HG03521 (cell line): ENCODE data around the gene RETSAT.
A peak's percentile ranks its signal among the peaks of the same experiment; 100 is the strongest.
"Not testable (repeated sequence)": the region's sequence is repeated elsewhere in the genome, so short reads cannot be mapped to it uniquely, and the experiment has no call there.

Experiments used
- ATAC-seq: cut with Tn5 transposase; IDR thresholded peaks from one replicate; pipeline ENCODE4 v1.9.1; 2021; ENCODE audit warnings: mild to moderate bottlenecking, moderate library complexity; ENCODE audit not compliant: unreplicated experiment

The RETSAT gene

DNA sequence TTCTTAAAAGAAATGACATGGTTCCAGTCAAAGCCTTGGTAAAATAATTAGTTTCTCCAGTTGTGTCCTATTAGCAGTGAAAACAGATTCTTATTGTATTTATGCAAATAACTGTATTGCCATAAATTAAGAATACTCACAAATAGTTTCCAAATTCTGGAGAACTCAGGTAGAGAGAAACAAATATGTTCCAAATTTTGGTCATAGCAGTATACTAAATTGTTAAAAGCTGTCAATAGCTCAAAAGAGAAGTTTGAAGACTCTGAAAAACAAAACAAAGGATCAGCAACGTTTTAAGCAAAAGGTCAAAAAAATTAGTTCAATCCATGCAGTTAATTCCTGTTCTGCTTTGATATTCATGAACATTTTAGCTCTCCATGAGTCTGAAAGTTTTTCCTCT is 25.7 kb upstream of the RETSAT start:
- no peak for ATAC-seq

DNA sequence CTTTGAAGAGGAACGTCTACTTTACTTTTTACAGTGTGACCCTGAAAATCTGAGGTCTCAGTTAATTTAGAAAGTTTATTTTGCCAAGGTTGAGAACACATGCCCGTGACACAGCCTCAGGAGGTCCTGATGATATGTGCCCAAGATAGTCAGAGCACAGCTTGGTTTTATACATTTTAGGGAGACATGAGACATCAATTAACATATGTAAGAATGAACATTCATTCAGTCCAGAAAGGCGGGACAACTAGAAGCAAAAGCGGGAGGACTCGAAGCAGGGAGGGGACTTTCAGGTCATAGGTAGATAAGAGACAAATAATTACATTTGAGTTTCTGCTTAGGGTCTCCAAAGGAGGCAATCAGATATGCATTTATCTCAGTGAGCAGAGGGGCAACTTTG is 23.9 kb upstream of the RETSAT start:
- no peak for ATAC-seq

DNA sequence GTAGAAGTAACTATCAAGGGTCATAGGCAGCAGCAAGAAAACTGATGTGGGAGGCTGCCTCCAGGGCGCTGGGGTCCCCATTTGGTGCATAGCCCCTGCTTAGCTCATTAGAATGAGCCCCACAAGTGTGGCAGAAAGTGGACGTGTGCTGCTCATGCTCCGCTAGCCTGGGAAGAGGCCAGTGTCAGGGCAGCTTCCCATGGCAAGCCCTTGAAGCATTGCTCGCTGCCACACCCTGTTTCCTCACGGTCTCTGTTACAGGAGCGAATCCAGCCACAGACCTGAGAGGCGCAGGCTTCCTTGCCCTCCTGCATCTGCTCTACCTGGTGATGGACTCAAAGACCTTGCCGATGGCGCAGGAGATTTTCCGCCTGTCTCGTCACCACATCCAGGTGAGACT is 22.8 kb upstream of the RETSAT start:
- no peak for ATAC-seq

DNA sequence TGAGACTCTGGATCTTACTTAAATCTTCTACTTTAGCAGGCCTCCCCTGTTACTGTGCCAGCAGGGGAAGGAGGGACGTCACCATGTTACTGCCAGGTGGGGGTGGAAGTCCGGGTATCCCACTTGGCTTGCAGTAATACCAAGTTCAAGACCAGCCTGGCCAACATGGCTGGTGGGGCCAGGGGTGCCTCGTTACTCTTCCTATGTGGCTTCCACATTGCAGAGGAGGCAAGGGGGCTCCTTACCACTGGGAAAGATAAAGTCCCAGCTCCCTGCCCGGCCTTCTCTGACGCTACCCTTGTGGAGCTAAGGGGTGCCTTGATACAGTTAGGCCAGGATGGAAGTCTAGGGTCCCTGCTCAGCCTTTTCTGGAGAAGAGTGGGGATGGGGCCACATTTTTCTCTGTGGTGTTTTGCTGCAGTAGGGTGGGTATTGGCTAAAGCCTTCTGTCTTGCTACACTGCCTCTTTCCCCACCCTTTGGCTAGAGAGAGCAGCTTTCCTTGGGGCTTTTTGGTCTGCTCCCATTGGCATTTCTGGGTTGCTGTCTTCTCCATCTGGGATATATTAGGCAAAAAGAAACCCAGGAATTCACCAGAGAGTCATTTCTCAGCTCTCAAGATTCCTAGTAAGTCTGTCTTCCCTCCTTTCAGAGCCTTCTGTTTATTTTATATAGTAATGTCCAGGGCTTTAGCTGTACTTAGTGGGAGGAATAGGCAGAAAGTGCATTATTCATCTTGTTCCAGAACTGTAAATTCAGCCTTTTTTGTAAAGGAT is 22.1 kb upstream of the RETSAT start:
- ATAC-seq, result no peak

DNA sequence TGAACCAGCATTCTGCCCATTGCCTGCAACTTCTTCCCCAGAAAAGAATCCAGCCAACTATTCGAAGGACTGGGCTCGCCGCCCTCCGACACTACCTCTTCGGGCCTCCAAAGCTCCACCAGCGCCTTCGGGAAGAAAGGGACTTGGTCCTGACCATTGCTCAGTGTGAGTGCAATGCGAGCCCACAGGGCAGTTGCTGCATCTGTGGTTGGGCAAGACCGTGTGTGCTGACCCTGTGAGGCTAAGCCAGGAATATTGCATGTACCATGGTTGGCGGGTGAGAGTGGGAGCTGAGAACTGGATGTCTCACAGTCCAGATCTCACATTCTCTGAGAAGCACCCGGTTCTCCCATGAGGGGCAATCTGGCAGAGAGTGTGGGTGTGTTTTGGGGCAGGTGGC is 16.7 kb upstream of the RETSAT start:
- no peak for ATAC-seq

DNA sequence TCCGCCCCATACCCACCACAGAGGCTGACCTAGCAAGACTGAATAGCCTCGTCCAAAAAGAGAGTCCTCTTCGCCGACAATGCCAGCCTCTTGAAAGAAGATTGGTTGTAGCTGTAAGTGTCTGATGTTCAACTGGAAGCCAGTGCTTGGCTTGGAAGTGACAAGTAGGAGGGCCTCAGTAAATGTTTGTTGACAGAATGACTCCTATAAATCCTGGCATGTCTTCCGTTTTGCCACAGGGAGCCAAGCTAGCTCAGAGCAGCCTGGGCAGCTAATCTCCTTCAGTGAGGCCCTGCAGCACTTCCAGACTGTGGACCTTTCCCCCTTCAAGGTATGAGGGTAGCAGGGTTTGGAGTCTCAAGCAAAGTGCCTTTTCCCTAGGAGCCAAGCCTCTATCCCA is 15.2 kb upstream of the RETSAT start:
- no peak for ATAC-seq

DNA sequence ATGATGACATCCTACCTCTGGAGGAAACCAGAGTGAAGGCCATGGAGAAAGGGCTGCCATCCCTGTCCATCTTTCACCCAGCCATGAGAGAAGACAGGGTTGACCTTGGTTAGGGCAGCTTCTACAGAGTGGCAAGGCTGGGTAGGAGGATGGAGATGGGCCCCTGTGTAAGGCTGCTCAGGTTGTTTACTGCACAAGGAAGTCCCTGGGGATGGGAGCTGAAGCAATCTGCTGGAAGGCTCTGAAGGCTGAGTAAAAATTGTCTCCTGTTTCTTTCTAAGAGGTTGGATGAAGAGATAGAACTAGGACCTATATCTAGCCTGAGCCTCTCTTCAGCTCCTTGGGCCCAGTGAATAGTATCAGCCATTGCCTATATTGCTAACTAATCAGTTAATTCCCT is 14.6 kb upstream of the RETSAT start:
- ATAC-seq, result no peak

DNA sequence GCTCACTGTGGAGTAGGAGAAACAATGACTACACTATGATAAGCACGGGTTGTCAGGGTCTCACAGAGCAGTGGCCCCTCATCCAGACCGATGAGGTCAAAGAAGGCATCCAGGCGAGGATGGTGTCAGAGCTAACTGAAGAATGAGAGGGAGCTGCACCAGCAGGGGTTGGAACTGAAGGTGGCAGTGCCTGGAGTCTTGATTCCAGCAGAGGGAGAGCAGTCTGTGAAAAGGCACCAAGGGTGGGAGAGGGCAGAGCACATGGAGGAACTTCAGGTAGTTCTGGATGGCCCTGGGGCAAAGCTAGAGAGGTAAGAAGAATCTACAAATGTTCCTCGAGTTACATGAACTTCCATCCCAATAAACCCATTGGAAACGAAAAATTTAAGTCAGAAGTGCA is 12.9 kb upstream of the RETSAT start:
- no peak for ATAC-seq

DNA sequence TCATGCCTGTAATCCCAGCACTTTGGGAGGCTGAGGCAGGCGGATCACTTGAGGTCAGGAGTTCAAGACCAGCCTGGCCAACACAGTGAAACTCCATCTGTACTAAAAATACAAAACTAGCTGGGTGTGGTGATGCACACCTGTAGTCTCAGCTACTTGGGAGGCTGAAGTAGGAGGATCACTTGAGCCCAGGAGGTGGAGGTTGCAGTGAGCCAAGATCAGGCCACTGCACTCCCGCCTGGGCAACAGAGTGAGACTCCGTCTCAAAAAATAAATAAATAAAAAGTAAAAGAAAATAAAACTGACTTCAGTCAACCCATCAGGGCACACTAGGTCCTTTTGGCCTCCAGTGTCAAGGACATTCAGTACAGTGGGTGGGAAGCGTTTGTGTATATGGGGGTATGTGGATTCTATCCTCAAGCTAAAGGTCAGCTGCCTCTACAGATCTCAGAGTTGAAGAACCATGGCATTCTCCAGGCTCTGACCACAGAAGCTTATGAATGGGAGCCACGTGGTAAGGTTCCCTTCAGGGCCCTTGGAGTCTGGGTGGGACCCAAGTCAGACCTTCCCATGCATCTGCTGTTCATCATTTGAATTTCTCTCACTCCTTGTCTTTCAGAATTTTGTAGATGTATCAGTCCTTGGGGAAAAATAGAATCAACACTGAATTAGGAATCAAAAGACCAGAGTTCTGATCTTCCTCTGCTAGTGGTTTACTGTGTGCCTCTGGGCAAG is 8.5 kb upstream of the RETSAT start:
- ATAC-seq, result not testable (repeated sequence)

DNA sequence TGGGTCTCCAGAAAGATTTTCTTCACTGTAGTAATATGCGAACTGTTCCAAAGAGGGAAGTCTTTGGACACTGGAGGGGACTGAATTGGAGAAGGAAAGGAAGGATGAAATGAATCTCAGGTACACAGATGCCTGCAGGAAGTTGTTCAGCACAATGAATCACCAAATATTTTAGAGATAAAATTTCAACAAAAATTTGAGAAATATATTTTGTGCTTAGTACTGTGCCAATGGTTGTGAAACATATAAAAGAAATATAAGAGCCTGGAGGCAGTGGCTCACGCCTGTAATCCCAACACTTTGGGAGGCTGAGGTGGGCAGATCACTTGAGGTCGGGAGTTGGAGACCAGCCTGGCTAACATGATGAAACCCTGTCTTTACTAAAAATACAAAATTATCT is 3.4 kb upstream of the RETSAT start:
- no peak for ATAC-seq

DNA sequence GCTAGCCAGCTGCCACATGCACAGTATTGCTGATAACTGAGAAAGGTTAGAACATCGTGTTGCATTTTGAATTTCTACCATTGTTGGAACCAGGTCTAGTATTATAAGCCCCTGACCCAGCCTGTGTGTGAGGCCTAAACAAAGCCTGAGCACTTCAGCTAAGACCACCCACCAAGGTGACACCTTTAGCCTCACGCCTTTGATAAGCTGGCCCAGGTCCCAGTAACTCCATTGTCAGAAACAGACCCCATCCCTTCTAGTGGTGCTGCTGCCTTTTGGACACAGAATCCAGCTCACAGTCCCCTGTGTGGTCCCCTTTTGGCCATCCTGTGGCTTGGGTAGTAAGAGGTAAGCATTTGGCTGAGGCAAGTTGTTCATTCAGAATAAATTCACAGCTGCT is 1.9 kb upstream of the RETSAT start:
- no peak for ATAC-seq

DNA sequence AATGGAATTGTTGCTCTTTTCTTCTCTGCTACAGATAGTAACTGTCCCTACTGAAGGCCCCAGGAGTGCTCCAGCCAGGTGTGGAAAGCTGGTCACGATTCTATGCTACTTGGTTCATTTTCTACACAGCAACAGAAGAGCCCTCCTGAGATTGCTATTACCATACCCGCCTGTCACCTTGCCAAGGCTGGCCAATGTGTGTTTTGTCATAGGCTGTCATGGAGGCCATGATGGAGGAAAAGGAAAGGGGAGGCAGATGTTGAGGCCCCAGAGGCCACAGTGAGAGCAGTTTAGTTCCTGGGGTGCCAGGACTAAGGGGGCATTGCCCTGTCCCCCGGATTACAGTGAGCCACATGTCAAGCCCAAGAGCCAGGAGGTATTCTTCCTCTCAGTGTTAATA is 1.2 kb upstream of the RETSAT start:
- no peak for ATAC-seq

DNA sequence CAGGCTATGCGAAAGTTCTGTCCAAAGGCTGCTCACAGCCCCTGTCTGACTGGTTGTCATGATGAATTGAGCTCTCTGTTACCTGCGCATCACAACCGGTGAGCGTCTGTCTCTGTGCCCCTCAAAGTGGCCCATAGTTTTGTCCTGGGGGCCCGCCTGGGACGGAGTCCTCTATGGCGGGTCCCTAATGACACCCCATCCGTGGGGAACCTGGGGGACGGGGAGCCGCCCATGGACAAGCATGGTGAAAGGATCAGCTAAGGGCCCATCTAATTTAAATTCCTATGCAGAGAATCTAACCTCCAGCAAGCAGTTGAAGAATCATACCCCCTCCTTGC is 714 bp upstream of the RETSAT start:
- peak; percentile 7 for ATAC-seq

DNA sequence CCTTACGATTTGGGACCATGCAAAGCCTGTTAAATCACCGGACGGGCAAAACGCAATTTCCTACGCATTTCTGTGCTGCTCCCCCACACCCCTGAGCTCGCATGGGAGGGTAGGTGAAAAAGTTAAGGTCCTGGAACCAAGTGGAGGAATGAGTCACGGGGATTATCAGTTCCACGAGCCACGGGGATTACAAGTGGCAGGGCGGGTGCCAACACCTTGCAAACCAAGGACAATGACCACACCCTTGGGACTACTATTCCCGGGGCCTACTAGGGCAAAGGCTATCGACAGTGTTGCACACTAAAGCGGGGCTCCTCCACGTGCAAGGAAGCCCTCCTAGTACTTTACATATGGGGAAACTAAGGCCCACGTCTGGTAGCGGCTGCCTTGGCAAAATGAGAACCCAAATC is 447 bp downstream of the RETSAT start:
- no peak for ATAC-seq

DNA sequence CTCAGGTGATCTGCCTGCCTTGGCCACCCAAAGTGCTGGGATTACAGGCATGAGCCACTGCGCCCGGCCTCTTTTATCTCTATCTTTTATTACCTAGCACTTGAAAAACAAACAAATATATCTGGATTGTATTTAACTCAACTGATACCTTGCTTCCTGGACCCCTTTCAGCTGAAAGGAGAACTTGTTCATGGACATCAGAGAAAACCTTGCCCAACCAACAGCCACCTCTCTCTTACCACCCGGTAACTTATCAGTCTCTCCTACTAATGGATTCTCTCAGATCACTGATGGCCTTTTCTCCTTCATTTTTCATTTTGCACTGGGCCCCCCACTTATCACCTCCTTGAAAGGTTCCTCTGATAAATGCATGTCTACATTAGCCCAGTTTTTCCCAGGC is 6.7 kb downstream of the RETSAT start:
- ATAC-seq, result no peak

DNA sequence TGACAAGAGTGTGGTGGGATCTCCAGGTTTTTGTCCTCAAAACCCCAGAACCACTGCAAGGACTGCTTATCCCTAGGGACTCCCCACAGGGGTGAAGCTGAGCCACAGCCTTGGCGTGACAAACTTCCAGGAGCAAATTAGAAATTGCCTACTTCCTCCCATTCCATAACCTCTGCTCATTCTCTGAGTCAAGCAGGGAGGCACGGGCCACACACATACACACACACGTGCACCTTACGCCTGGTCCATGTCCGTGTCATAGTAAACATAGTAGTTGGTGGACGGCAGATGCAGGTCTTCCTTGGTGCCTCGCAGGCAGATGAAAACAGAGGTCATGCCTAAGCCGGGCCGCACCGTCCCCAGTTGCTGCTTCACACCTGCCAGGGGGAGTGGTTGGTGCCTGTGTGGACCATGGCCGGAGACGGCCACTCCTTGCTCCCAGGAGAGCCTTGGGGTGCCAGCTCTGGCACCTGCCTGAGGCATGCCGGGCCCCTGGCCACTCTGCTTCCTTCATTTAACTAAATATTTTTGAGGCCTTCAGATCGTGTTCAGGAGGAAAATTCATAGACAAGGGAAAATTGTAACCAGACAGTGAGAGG is 9.9 kb downstream of the RETSAT start:
- no peak for ATAC-seq

DNA sequence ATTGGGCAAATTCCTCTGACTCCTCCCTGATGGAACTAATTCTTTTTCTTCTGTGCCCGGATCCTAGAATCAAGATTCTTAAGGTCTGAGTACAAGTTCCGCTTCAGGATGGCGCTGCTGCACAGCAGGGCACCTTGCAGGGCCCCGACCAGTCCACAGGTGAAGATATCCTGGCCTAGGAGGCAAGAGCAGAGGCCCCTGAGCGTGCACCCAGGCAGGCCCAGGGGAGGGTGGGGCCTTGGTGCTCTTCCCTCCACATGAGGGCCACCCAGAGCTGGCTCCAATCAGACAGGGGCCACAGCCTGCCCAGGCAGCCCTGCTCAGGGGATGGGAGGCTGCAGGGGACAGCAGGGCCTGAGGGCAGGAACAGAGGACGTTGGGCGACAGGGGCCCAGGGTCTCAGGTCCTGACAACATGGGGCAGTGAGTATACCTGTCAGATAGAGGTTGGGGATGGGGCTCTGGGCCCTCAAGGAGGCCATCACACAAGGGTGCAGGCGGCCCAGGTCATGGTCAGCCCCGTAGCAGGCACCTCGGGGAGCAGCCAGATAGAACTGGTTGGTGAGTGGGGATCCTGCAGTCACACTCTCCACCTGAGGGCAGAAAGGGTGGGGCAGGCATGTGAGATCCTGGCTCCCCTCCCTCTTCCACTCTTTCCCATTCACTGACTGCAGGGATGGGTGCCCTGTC is 11.0 kb downstream of the RETSAT start:
- ATAC-seq, result not testable (repeated sequence)

DNA sequence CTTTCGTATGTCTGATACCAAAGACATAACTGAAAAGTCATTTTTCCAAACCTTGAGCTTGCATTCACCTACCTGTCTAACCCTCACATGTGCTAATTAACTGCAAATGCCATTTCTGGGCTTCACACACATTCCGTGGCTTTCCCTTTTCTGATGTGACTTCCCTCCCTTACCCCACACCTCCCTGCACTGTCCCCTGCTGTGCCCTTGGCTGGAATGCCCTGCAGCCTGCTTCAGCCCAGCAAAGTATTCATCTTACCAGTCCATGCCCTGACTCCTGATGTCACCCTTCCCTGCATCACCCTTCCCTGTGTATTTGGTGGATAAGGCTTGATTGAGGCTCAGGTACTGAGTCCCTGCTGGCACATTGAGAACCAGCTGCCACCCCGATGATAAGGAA is 12.2 kb downstream of the RETSAT start:
- ATAC-seq, result no peak

DNA sequence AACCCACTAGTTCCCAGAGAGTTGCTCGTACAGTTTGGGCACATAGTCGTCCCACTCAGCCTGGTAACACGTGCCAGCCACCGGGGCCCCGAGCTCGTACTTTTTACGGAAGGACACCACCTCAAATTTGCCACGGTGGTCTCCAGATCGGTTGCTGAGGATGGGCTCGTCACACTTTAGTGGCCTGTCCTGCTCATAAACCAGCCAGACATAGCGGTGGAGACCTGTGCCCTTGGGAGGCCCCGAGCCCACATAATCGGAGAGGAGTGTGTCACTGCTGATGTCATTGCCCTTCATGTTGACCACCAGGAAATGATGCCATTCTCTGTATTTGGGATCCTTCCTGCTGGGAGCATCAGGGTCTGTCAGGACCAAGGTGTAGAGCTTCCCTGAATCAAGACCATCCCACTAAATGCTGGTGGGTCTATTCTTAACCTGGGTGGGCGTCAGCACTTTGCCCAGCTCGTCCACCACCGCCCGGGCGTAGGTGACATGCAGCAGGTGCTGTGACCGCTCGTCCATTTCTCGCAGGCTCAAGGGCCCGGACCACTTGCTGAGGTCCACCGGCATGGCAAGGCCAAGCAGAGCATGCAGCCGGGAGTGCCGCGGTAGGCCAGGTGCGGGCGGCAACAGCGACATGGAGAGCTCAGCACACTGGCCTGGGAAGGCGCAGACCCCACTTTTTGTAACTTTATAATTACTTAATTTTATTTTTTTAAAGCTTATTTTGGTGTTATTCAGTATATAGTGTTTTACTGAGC is 12.9 kb downstream of the RETSAT start:
- ATAC-seq, result no peak

DNA sequence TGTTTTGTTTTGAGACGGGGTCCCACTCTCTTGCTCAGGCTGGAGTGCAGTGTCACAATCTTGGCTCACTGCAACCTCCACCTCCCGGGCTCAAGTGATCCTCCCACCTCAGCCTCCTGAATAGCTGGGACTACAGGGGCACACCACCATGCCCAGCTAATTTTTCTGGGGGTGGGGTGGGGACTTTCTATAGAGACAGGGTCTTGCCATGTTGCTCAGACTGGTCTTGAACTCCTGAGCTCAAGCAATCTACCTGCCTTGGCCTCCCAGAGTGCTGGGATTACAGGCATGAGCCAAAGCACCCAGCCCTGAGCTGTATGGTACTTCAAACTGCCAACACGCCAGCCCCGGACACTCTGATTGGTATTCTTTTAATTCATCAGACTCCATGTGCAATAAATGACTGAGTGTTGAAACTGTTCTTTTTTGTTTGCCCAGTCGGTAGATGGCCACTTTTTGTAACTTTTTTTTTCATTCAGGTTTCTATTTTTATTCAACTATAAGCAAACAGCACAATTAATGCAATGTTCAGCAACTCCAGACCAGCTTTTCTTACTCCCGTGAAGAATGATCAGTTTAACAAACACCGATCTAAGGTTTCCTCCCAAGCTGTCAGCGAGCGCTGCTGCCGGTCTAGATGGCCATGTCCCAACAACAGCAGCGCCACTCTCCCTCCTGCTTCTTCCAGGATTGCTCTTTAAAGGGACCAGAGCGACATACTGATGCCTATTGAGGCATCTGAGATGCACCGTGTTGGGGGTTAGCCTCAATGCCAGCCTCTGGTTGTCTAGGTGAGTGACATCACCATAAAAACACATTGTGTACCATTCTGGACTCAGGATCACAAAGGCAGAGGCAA is 14.1 kb downstream of the RETSAT start:
- ATAC-seq, result no peak
